PC-9 (cell line): Measurements from ENCODE around the gene PPP2CA.

Source experiments
- CTCF ChIP-seq: fragments of 200-600 bp; sonication (generic); conservative IDR thresholded peaks from 2 replicates; pipeline ENCODE4 v1.6.1; 2017; ENCODE audit warnings: mixed run types, antibody characterized with exemption, mild to moderate bottlenecking, moderate library complexity
- EZH2 ChIP-seq: fragments of 200-600 bp; sonication (generic); IDR thresholded peaks from 2 replicates; pipeline ENCODE4 v1.8.0; 2017; ENCODE audit warnings: antibody characterized with exemption, low read depth

GRCh38 chr5:134176511-134177368 is 49.1 kb downstream of the PPP2CA start, which contains the start of gene SKP1:
- TF ChIP-seq CTCF (no peak), EZH2 (no peak)
